Measurements from ENCODE around the gene TRAIP.

GRCh38 chr3:49801160-49801559 lies 55.2 kb downstream of the TRAIP start:
- TF ChIP-seq CTCF (IDR thresholded peaks at IDR 0.05) (no peak), POLR2A (IDR thresholded peaks at IDR 0.05) (no peak)
